A673 (cell line): ENCODE measurements around the gene COX18. TPM values are rescaled to one million over a fixed set of nuclear protein-coding genes. Genes with fewer than 3 reads are reported as not detected.

Source experiments
- BruUV-seq: library from RNA; stranded (reverse); fragments of 400-500 nt; replicated peaks from 2 replicates; lab custom pipeline; 2021; lab: Mats Ljungman, UMichigan
- CTCF ChIA-PET: fragments of 300-600 bp; sonication (Branson Sonifier 250); formaldehyde crosslinking; loops from one replicate; lab custom pipeline; 2022; ENCODE audit warnings: antibody characterized with exemption; lab: Charles Lee
- POLR2A ChIA-PET: fragments of 300-600 bp; sonication (Branson Sonifier 250); formaldehyde crosslinking; loops from one replicate; lab custom pipeline; 2022; ENCODE audit warnings: antibody characterized with exemption; ENCODE audit not compliant: low non-redundant PET; lab: Charles Lee
- DNase-seq: peaks from one replicate; pipeline ENCODE4 v3.0.0-alpha.2; 2015; ENCODE audit warnings: low spot score
- H3K27ac ChIP-seq: fragments of 200-600 bp; sonication (generic); 2 replicates; pipeline ENCODE4 v1.5.1; 2016; ENCODE audit warnings: mixed run types, low read depth, mild to moderate bottlenecking, mixed read lengths, antibody characterized with exemption, low read length; ENCODE audit not compliant: poor library complexity, severe bottlenecking
- H3K27me3 ChIP-seq: fragments of 200-600 bp; sonication (generic); replicated peaks from 2 replicates; pipeline ENCODE4 v1.6.1; 2017; ENCODE audit warnings: mixed run types, low read depth, mild to moderate bottlenecking, mixed read lengths, antibody characterized with exemption, low read length; ENCODE audit not compliant: insufficient read depth, poor library complexity
- H3K36me3 ChIP-seq: fragments of 200-600 bp; sonication (generic); 2 replicates; pipeline ENCODE4 v1.6.1; 2016; ENCODE audit warnings: mixed run types, mild to moderate bottlenecking, mixed read lengths, antibody characterized with exemption, low read length; ENCODE audit not compliant: insufficient read depth, poor library complexity, severe bottlenecking
- H3K4me1 ChIP-seq: fragments of 200-600 bp; sonication (generic); 2 replicates; pipeline ENCODE4 v1.6.1; 2017; ENCODE audit warnings: mixed run types, mild to moderate bottlenecking, mixed read lengths, antibody characterized with exemption, low read length; ENCODE audit not compliant: insufficient read depth, poor library complexity, severe bottlenecking
- H3K4me3 ChIP-seq: fragments of 200-600 bp; sonication (generic); 2 replicates; pipeline ENCODE4 v1.5.1; 2016; ENCODE audit warnings: low read depth, mixed run types, mild to moderate bottlenecking, mixed read lengths, low read length; ENCODE audit not compliant: poor library complexity, severe bottlenecking
- H3K9me3 ChIP-seq: fragments of 200-600 bp; sonication (generic); 2 replicates; pipeline ENCODE4 v1.6.1; 2016; ENCODE audit warnings: mixed run types, low read depth, mild to moderate bottlenecking, mixed read lengths, antibody characterized with exemption, low read length; ENCODE audit not compliant: poor library complexity, severe bottlenecking
- EZH2 ChIP-seq: fragments of 200-600 bp; sonication (generic); IDR thresholded peaks from 2 replicates; pipeline ENCODE4 v1.6.1; 2017; ENCODE audit warnings: borderline replicate concordance, low read depth, mild to moderate bottlenecking, mixed read lengths, antibody characterized with exemption, low read length; ENCODE audit not compliant: poor library complexity, severe bottlenecking
- intact Hi-C: fragments of 100-400 bp; cut with micrococcal nuclease; formaldehyde crosslinking; loops from one replicate; pipeline ENCODE4 v1.10.0; 2022; ENCODE audit not compliant: unreplicated experiment
- total RNA-seq: library from RNA; stranded (reverse); gene quantifications from 2 replicates; pipeline ENCODE4 v1.2.3, GENCODE V29; 2021
- TF ChIP-seq, protein P1 (sequence below): fragments of 300-800, 200-600 bp; sonication (generic); conservative IDR thresholded peaks from 2 replicates; pipeline ENCODE4 v1.5.1; 2017; ENCODE audit warnings: low read depth, mild to moderate bottlenecking, antibody characterized with exemption, low read length, moderate library complexity, mixed read lengths

Gene COX18
- total RNA-seq, 1 experiment from 2014 or later, result 11.1 TPM

DNA sequence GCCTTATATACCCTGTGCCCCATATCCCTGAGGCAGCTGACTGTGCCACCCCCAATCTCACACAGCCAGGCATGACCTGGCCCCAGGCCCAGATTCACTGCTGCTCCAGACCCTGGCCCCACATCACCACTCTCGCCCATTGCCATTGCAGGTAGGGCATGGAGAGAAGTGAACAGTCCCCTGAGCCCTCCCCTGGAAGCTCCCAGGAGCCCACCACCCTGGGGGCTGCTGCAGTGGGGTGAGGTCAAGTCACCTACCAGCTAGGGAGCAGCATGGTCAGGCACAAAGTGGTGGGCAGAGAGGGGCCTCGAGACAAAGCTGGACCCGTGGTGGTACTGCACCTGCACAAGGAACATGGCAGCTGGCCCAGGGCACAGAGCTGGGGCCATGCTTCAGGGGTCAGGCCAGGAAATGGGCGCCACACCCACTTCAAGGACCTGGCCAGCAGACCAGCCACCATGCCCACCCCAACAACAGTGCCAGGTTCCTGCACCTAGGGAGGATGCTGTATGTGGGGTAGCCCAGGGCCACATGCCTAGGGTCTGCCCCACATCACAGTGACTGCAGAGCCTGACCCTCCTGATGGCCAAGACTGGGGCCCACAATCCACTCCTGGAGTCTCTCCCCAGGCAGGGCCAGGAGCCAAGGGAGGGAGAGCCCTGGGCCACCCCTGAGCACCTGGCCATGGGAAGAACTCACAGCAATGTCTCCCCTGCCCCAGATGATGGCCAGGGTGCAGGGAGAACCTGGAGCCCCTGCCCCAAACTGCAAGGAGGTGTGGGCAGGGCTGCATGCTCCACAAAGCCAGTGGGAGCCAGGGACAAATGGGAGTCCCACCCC is 58.5 kb downstream of the COX18 start:
- POLR2A ChIA-PET, result no interaction called here
- CTCF ChIA-PET, result no interaction called here
- DNase-seq, result no peak

DNA sequence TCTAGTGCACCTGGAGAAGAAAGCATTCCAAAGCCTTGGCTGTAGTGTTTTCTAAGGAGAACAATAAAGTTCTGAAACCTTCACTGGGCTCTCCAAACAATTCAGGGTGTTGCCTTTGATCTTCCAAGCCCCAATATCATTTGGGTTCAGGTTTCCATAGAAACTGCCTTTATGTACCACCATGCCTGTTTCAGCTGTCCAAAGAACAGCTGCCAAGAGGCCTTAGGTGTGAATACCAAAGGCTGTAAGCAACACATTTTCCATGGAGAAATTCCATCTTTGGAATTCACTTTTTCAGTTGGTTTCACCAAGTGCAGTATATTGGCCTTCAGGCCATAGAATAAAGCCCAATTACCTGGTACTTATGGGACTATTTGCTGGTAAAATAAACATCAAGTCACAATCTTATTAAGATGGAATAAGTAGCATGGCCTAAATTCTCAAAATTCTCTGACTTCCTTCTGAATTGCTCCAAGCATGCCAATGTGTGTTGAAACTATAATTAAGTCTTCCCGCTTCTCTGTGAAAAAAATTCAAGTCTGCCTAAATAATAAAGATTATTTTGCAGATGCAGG is 61.9 kb downstream of the COX18 start:
- DNase-seq, result no peak
- no TSS peak for BruUV-seq
- no peaks in the 10 kb centered on the region for H3K4me1 ChIP-seq
- TF ChIP-seq, protein P1, sequence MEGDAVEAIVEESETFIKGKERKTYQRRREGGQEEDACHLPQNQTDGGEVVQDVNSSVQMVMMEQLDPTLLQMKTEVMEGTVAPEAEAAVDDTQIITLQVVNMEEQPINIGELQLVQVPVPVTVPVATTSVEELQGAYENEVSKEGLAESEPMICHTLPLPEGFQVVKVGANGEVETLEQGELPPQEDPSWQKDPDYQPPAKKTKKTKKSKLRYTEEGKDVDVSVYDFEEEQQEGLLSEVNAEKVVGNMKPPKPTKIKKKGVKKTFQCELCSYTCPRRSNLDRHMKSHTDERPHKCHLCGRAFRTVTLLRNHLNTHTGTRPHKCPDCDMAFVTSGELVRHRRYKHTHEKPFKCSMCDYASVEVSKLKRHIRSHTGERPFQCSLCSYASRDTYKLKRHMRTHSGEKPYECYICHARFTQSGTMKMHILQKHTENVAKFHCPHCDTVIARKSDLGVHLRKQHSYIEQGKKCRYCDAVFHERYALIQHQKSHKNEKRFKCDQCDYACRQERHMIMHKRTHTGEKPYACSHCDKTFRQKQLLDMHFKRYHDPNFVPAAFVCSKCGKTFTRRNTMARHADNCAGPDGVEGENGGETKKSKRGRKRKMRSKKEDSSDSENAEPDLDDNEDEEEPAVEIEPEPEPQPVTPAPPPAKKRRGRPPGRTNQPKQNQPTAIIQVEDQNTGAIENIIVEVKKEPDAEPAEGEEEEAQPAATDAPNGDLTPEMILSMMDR, result no peak
- no peak for TF ChIP-seq EZH2
- H3K9me3 ChIP-seq, result no peaks in the 10 kb centered on the region
- no peak overlapping the region for H3K4me3 ChIP-seq
- H3K27ac ChIP-seq, result no peak overlapping the region
- ChIA-PET POLR2A (no interaction called here), CTCF (no interaction called here)
- intact Hi-C loops, result no loop called here
- no peaks in the 10 kb centered on the region for H3K36me3 ChIP-seq
- H3K27me3 ChIP-seq, result no peaks in the 10 kb centered on the region

More for the DNA sequence above, 58.5 kb downstream of the COX18 start:
- no peak overlapping the region for H3K4me3 ChIP-seq
- no TSS peak for BruUV-seq
- no peak overlapping the region for H3K27ac ChIP-seq
- no peaks in the 10 kb centered on the region for H3K9me3 ChIP-seq
- H3K36me3 ChIP-seq, result no peaks in the 10 kb centered on the region
- H3K27me3 ChIP-seq, result no peaks in the 10 kb centered on the region
- intact Hi-C loops, result no loop called here
- H3K4me1 ChIP-seq, result no peaks in the 10 kb centered on the region
- TF ChIP-seq, protein P1, result no peak

DNA sequence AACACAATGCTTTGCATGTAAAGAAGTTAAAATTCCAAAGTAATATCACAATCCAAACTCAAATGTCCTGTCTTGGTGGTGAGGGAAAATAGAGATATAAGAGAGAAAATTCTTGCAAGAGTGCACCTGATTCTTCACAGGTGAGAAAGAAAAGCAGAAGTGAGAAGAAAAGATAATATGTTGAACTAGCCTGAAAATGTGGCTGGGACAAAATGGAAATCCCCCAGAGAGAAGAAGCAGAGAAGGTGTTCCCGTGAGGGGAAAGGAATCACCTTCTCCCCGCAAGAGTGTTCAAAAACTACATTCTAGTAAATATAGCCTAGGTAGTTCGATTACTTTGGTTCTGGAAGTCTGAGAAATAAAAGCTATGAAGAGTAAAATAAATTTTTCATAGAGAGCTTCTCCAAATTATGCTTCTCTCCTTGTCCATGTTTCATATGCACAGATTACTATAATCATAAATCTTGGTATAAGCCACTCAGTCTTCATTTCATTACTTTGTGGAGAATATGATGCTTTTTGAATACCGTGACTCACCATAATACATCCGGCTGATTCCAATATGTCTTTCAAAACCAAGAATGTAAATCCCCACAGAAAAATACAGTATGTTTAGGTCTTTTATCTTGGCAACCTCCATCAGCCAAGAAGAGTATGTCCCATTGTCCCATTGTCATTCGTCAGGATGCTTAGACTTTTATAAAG is 63.1 kb downstream of the COX18 start:
- DNase-seq, result no peak
- intact Hi-C loops, result no loop called here
- H3K27ac ChIP-seq, result no peak overlapping the region
- H3K9me3 ChIP-seq, result no peaks in the 10 kb centered on the region
- H3K36me3 ChIP-seq, result no peaks in the 10 kb centered on the region
- BruUV-seq, result no TSS peak
- no peak for TF ChIP-seq EZH2
- TF ChIP-seq, protein P1, result no peak
- H3K4me3 ChIP-seq, result no peak overlapping the region
- no peaks in the 10 kb centered on the region for H3K27me3 ChIP-seq
- ChIA-PET POLR2A (no interaction called here), CTCF (no interaction called here)
- H3K4me1 ChIP-seq, result no peaks in the 10 kb centered on the region
